Fibroblast of skin of right quadriceps (primary cell): ENCODE data around the gene MAPKAPK5.
"Not testable (repeated sequence)": the region's sequence is repeated elsewhere in the genome, so short reads cannot be mapped to it uniquely, and the experiment has no call there.

ENCODE experiments used
- DNase-seq: peaks from one replicate; pipeline ENCODE4 v3.0.0-alpha.2; 2013

The MAPKAPK5 gene

DNA sequence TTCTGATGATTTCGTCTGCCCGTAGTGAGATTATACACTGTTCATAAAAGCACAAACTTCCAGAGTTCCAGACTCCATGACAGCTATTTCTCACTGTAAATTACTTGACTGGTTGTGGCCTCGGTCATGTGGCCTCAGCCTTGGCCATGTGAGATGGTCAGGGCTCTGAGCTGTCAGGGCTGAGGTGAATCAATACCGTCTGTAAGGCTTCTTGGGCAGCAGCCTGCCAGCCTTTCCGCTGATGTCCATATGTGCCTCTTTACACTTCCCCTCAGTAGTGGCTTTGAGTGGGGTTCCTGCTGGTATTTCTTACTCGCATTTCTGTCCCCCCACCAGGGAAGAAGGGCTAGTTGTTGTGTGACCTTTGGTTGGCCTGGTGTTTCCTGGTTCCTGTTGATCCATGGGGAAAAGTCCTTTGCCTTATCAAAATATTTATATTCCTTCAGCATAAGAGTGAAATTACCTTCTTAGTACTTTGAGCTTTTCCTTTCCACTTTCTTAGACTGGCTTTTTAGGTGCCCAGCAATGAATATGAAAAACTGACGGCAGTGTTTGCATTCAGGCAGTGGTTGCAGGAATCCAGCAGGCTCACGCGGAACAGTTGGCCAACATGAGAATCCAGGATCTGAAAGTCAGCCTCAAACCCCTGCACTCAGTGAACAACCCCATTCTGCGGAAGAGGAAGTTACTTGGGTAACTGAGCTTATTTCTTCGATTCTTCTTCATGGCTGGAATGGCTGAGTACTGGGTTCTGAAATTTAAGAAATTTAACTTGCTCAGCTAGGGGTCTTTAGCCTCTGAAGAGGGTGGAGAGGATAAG lies 46.1 kb downstream of the MAPKAPK5 start:
- no peak for DNase-seq

DNA sequence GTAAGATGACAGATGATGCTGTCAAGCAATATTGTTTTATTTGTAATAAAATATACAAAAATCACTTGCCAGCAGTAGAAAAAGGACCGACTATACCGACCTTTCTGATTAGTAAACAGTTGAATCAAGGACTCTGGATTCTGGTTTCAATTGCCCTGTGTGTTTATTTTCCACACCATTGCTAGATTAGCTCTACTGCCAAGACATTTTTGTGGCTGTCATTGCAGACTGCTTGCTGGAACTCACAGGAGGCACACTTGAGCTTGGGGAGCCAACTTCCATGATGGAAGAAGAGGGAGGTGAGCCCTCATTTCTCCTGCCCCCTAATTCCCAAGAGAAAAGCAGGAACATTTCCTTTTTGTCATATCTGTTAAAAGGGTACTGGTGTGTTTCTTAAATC lies 51.3 kb downstream of the MAPKAPK5 start:
- DNase-seq, result no peak

DNA sequence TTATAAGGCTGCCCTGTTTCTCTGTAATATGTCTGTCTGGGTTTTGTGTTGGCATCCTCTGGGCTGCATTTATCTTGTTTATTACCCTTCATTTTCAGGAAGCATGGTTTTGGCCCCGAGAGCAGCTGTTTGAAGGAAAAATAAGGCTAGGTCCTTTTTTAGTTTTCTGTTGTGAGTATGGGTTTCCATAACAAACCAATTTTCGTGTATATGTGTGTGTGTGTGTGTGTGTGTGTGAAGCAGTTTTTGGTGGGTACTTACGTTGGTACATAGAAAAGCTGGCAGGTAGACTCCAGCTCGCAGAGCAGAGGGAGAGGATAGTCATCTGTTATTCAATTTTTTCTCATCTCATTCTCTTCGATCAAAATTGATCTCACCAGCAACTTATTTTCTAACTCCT lies 52.5 kb downstream of the MAPKAPK5 start:
- DNase-seq, result no peak

DNA sequence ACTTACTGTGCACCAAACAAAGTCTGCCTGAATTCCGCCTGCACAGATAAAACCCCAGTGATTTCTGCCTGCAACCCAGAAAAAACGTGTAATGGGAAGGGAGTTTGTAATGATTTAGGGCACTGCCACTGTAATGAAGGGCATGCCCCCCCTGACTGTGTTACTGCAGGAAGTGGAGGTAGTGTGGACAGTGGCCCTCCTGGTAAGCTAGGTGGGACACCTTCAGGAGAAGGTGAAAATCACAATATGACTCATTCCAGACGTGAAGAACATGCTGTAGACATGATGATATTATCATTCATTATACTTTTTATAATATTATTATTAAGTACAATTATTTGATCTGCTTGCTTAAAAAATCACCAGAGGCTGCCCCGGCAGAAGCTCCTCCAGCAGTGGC lies 59.2 kb downstream of the MAPKAPK5 start:
- no peak for DNase-seq

DNA sequence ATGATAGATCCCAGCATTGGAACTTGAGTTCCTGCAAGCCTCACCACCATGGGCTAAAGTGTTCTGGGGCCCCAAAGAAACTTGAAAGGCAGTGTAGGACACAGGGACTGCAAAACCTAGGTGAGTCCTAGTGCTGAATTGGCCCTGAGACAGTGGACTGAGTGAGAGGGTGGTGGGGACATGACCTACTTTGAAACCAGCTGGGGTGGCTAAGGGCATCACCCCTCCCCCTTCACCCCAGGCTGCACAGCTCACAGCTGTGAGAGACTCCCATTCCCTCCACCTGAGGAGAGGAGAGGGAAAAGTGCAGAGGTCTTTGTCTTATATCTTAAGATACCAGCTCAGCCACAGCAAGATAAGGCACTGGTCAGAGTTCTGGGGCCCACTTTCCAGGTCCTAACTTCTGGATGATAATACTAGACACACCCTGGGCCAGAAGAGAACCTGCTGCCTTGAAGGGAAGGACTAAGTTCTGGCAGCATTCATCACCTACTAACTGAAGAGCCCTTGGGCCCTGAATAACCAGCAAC lies 62.5 kb downstream of the MAPKAPK5 start:
- DNase-seq, result no peak

DNA sequence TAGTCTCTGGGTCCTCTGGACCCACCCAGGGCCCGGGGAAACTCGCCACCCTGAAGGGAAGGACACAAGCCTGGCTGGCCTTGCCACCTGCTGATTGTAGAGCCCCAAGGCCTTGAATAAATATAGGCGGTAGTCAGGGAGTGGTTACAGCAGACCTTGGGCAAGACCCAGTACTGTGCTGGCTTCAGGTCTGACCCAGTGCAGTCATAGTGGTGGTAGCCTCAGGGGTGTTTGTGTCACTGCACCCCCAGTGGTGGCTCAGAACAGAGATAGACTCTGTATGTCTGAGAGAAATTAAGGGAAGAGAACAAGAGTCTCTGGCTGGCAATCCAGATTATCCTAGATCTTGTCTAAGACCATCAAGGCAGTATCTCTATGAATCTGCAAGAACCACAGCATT lies 63.5 kb downstream of the MAPKAPK5 start:
- no peak for DNase-seq

DNA sequence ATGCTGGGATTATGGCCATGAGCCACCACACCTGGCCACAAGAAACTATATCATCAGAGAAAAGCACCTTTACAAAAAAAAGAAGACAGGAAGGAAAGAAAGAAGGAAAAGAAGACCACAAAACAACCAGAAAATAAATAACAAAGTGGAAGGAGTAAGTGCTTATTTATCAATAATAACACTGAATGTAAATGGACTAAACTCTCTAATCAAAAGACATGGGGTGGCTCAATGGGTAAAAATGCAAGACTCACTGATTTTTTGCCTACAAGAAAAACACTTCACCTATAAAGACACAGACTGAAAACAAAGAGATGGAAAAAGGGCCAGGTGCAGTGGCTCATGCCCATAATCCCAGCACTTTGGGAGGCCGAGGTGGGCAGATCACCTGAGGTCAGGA lies 65.7 kb downstream of the MAPKAPK5 start:
- DNase-seq, result no peak

DNA sequence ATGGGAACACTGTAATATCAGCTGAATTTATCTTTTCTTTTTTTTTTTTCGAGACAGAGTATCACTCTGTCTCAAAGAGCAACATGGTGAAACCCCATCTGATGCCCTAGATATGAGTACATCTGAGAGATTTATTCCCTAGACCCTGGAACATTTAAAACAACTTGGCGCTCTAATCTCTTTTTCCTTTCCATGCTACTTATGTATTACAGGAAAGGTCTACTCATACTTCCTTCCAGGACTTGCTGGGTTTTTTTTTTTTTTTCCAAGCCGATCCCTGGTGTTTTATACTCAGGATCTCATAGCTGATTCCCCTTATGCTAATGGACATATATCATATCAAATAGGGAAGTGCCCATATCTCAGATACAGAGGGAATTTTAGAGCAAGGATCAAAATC lies 83.1 kb downstream of the MAPKAPK5 start:
- DNase-seq, result no peak

DNA sequence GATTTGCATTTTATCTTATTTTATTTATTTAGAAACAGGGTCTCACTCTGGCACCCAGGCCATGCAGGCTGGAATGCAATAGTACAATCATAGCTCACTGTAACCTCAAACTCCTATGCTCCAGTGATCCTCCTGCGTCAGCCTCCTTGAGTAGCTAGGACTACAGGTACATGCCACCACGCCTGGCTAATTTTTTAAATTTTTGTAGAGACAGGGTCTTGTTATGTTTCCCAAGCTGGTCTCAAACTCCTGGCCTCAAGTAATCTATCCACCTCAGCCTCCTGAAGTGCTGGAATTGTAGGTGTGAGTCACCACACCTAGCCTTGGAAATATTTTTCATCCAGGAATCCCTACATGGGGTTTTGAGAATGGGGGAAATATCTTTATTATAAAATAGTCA lies 84.6 kb downstream of the MAPKAPK5 start:
- no peak for DNase-seq

DNA sequence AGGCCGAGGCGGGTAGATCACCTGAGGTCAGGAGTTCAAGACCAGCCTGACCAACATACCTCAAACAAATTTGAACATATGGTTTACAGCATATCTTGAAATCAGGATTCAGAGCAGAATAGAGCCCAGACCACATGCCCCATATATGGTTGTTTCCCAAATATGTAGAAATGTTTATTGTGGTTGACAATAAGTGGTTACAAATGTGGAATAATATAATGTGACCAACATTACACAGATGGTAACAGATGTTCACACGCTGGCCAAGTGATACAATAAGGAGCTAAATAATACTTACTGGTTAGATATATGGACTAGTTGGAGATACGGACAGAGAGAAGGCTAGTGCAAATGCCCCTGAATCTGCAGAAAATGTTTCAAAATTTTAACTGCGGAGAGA lies 85.3 kb downstream of the MAPKAPK5 start:
- no peak for DNase-seq

DNA sequence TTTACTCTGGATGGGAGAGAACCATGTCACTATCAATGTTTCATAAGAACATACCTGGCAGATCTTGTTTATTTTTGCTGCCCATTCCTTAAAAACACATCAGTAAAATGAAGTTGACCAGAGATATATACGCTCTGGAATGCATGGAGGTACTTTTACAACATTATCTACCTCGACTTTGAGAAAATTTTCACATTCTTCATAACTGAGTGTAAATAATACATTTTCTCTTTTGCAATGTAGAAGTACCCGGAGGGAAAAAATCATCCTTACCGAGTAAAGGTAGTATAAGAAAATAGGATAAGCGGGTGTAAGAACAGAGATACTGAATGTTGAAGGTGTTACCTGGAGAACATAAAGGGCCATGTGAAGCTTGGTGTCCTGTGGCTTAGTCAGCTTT lies 90.2 kb downstream of the MAPKAPK5 start:
- no peak for DNase-seq

DNA sequence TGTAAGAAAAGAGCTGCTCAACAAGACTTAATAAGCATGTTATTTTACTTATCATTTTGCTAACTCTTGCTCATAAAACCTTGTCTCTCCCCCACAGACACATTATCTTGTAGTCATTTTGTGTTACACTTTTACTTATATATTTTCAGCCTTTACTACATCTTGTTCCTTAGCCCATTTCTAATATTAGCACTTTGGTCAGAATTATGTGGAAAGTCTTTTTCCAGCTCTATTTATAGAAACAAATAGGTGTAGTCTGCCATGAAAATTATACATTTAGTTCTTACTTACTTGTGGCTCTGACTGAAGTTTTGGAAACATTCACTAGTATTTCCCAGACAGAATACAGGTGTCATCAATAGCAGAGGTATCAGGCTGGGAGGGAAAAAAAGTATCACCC lies 94.8 kb downstream of the MAPKAPK5 start:
- no peak for DNase-seq

DNA sequence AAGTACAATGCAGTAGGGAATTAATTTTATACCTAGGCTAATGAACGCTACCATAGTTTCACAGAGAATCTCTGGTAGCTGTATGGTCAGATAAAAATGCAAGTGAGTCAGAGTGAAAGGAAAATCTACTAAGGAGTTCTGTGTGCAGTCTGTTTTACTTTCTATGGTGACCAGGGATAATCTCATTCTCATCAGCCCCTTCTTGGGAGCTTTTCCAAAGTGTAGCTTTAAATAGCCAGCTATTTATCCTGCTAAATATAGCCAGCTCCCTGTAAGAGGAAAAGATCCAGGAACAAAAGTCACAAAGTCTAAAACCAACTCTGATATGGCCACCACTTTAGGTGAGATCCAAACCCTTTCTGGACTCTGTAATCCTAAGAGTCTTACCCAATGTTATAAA lies 95.4 kb downstream of the MAPKAPK5 start:
- peak; percentile 10 for DNase-seq

DNA sequence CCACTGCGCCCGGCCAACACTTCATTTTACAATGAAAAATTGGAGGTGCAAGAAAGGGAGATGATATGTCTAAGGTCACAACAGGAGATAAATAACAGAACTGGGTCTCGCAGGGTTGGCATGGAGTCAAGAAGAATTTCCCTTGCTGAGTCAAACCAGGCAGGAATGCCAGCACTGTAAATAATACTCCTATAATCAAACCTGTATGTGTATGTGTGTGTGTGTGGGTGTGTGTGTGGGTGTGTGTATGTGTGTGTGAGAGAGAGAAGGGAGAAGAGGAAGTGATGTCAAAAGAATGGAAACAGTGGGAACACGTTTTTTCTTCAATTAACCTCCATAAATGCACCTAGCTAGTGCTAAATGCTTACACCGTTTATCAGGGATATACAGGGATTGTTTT lies 100.5 kb downstream of the MAPKAPK5 start:
- peak; percentile 80 for DNase-seq

DNA sequence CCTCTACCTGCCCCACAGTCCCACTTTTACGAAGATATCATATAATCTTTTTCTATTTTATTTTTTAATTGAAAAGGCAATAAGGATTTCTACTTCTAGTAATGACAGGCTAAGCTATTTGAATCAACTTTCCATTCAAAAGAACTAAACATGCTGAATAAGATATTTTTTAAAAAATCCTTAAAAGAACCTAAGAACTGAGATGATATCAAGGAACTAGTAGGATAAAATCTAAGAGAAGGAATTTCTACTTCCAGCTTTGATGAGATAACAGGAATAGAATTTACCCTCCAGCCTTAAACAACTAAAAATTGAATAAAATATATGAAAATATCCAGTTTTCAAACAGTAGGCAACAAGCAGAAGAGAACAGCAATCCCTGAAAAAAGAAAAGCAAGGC lies 101.9 kb downstream of the MAPKAPK5 start:
- DNase-seq, result no peak

DNA sequence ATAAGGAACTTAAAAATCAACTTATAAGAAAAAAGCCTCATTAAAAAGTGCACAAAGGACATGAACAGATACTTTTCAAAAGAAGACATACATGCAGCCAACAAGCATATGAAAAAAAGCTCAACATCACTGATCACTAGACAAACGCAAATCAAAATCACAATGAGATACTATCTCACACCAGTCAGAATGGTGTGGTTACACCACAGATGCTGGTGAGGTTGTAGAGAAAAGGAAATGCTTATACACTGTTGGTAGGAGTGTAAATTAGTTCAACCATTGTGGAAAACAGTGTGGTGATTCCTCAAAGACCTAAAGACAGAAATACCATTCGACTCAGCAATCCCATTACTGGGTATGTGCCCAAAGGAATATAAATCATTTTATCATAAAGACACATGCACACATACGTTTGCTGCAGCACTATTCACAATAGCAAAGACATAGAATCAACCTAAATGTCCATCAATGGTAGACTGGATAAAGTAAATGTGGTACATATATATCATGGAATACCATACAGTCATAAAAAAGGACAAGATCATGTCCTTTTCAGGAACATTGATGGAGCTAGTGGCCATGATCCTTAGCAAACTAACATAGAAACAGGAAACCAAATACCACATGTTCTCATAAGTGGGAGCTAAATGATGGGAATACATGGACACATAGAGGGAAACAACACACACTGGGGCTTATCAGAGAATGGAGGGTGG lies 109.1 kb downstream of the MAPKAPK5 start:
- DNase-seq, result not testable (repeated sequence)
